Bronchial epithelial cell (primary cell): Measurements from ENCODE around the gene SPTLC3. TPM values are rescaled to one million over a fixed set of nuclear protein-coding genes. Genes with fewer than 3 reads are reported as not detected.

Experiments
- DNase-seq: peaks from one replicate; pipeline ENCODE4 v3.0.0-alpha.2; 2010; ENCODE audit warnings: low read depth
- FAIRE-seq: peaks from 2 replicates; lab custom pipeline; 2011; peaks lifted over from hg19 to GRCh38; lab: Jason Lieb, UNC
- H3K27me3 ChIP-seq: 2 replicates; pipeline ENCODE4 v1.5.1; 2011; ENCODE audit warnings: low read length; ENCODE audit not compliant: control insufficient read depth, insufficient read depth
- H3K36me3 ChIP-seq: 2 replicates; pipeline ENCODE4 v1.5.1; 2011; ENCODE audit warnings: low read length; ENCODE audit not compliant: control insufficient read depth, insufficient read depth
- H3K4me3 ChIP-seq: 2 replicates; pipeline ENCODE4 v1.5.1; 2011; ENCODE audit warnings: mild to moderate bottlenecking, low read depth, low read length, control low read depth
- total RNA-seq: library from RNA; depleted of rRNA; stranded (reverse); fragments of >200 nt; gene quantifications from 2 replicates; pipeline ENCODE4 v1.2.1, GENCODE V29; 2014
- TF ChIP-seq, protein P1 (sequence below): IDR thresholded peaks from 2 replicates; pipeline ENCODE4 v1.5.1; 2011; ENCODE audit warnings: mild to moderate bottlenecking, moderate library complexity, low read length, control low read depth, inconsistent platforms; ENCODE audit not compliant: insufficient read depth, severe bottlenecking

Gene SPTLC3
- total RNA-seq, 1 donor from 2014 or later, result 2.4 TPM

DNA sequence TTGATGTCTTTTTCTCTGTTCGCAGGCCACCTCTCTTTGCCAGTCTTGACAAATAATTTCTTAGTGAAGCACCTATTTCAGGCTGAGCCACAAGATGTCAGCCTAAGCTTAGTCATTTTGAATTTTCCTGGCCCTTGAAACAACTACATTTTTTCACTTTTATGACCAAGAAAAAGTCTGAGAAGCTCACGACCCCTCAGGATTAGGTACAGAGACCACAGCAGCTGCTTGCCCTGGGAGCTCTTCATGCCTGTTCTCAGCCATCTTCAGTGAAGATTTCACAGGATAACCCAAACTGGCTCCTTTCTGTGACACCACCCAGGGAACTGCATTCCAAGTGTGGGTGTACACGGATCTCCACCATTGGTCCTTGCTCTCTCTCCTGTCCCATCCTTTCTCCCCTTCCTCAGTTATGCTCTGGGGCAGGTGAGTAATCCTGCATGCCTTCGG lies 38.4 kb upstream of the SPTLC3 start:
- no peaks in the 10 kb centered on the region for H3K27me3 ChIP-seq
- TF ChIP-seq, protein P1, sequence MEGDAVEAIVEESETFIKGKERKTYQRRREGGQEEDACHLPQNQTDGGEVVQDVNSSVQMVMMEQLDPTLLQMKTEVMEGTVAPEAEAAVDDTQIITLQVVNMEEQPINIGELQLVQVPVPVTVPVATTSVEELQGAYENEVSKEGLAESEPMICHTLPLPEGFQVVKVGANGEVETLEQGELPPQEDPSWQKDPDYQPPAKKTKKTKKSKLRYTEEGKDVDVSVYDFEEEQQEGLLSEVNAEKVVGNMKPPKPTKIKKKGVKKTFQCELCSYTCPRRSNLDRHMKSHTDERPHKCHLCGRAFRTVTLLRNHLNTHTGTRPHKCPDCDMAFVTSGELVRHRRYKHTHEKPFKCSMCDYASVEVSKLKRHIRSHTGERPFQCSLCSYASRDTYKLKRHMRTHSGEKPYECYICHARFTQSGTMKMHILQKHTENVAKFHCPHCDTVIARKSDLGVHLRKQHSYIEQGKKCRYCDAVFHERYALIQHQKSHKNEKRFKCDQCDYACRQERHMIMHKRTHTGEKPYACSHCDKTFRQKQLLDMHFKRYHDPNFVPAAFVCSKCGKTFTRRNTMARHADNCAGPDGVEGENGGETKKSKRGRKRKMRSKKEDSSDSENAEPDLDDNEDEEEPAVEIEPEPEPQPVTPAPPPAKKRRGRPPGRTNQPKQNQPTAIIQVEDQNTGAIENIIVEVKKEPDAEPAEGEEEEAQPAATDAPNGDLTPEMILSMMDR, result peak; percentile 57
- H3K4me3 ChIP-seq, result no peak overlapping the region
- DNase-seq (peak; percentile 49), FAIRE-seq (no peak)
- H3K36me3 ChIP-seq, result no peaks in the 10 kb centered on the region

DNA sequence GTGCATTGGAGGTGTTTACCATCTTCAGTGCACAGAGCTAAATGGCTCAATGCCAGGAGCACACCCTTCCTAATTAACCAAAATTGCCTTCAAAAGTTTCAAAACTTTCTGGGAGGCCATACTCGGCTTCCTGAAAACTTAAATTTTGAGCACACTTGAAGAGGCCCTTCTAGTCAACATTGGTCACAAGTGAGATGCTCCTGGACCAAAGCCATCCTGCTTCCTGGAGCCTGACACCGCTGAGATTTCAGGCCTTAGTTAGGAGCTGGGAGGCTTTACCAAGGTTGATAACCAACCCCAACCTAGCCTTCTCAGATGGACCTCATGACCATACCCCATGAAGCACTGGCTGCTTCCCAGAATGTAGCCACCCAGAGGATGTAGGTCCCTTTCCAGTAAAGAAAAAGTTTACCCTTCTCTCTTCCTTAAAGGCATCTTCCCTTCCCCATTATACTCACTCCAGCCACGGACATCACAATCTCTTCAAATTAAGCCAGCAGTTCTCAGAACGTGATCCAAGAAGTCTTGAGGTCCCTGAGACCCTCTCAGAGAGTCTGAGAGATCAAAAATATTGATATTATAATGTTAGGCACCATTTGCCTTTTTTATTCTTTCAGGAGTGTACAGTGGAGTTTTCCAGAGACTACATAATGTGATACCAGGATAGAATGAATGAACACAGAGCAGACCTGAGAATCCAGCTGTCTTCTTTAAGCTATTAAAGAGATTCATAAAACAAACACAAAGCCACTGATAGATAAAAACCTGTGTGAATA lies 32.8 kb upstream of the SPTLC3 start:
- H3K27me3 ChIP-seq, result no peaks in the 10 kb centered on the region
- H3K4me3 ChIP-seq, result no peak overlapping the region
- TF ChIP-seq, protein P1, result no peak
- FAIRE-seq (no peak), DNase-seq (no peak)
- H3K36me3 ChIP-seq, result no peaks in the 10 kb centered on the region

DNA sequence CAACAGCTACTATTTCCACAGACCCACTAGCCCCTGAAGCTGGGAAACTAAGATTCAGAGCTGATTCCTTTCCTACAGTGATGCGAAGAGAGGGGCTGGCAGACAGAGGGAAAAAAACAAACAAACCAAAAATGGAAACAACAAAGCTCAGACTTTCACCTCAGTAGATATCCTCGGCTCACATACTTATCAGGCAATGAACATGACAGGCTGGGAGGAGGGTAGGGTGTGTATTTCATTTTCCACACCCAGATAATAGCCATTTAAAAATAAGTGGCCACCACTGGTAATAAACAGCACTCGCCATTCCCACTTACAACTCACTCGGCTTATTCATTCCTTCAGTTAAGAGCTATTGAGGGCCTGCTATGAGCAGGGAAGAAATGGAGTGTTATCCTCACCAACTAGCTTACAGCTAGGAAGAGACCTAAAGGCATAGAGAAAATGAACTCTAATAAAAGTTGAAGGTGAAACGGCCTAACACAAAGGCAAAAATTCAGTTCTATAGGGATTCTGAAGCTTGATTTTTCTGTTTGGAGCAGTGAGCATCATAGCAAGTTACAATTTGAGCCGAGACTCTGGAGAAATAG lies 32.0 kb upstream of the SPTLC3 start:
- Histone ChIP-seq H3K27me3 (no peaks in the 10 kb centered on the region), H3K36me3 (no peaks in the 10 kb centered on the region), H3K4me3 (no peak overlapping the region)
- TF ChIP-seq, protein P1, result no peak
- DNase-seq (no peak), FAIRE-seq (no peak)

DNA sequence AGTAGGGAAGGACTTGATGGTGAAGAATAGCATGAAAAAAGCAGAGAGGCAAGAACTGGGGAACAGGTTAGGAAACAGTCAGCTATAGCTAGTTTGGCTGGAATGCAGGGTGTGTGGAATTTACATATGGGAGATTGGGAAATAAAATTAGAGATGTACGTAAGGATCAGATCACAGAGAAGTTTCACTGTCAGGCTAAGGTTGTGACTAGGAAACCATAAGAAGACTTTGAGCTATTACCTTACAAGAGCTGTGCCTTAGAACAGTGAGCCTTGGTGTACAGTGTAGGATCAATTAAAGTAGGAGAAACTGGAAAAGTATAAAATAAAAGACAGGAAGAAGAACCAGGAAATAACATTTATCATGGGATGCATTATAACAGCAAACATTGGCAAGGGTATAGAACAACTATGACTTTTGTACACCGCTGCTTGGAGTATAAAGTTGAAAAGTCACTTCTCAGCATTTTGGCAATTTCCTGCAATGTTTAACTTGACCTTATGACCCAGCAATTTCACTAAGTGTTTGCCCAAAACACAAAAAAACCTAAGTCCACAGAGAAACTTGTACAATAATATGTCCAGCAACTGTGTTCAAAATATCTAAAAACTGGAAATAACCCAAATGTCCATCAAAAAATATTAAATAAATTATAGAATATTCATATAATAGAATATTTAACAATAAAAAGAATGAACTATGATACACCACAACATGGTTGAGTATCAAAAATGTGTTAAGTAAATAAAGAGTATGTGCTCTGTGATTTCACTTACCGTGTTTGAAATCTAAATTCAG lies 31.2 kb upstream of the SPTLC3 start:
- H3K36me3 ChIP-seq, result no peaks in the 10 kb centered on the region
- FAIRE-seq (peak; percentile 23), DNase-seq (no peak)
- TF ChIP-seq, protein P1, result no peak
- H3K4me3 ChIP-seq, result no peak overlapping the region
- no peaks in the 10 kb centered on the region for H3K27me3 ChIP-seq

DNA sequence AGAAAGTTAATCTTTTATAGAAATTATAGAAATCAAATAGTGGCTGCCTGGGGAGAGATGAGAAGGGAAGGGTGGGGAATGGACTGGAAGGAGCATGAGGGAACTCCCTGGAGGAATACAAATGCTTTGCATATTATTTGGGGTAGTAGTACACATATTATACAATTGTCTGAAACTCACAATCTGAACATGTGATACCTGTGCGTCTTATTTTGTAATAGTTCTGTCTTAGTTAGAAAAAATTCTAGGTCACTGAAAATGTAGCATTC lies 30.7 kb upstream of the SPTLC3 start:
- DNase-seq (no peak), FAIRE-seq (no peak)
- TF ChIP-seq, protein P1, result no peak
- Histone ChIP-seq H3K4me3 (no peak overlapping the region), H3K27me3 (no peaks in the 10 kb centered on the region), H3K36me3 (no peaks in the 10 kb centered on the region)
